ENCODE data around the gene ZNF273.
"Not testable (repeated sequence)": the region's sequence is repeated elsewhere in the genome, so short reads cannot be mapped to it uniquely, and the experiment has no call there.

- not testable (repeated sequence) for TF ChIP-seq EZH2 (IDR thresholded peaks at IDR 0.05; ENCODE audit: borderline replicate concordance, insufficient read depth, low read length, poor library complexity, severe bottlenecking); CTCF (IDR thresholded peaks at IDR 0.05; ENCODE audit: poor library complexity, severe bottlenecking); TAF1 (IDR thresholded peaks at IDR 0.05; ENCODE audit: low read depth)
These were observed 45.7 kb downstream of the ZNF273 start for GRCh38 chr7:64948774-64949173.
